ENCODE data around the gene RGS10. TPM values are rescaled to one million over a fixed set of nuclear protein-coding genes. Genes with fewer than 3 reads are reported as not detected.
A peak's percentile ranks its signal among the peaks of the same experiment; 100 is the strongest.

Gene RGS10
- total and polyA plus RNA-seq, 9 of the 15 experiments (the other 6 are each of a cell fraction or from before 2014, with no cell fraction given) = 31.9 to 123 (median 62.1) TPM

- 0 out of 4 replicates have a peak, but pooled peaks of 1 of the 2 experiments have one; percentile 15 for TF ChIP-seq MAZ (CRISPR knock-in tag; conservative IDR thresholded peaks at IDR 0.05 in 1 of 2, IDR thresholded peaks at IDR 0.05 in 1 of 2)
- no peak for TF ChIP-seq TAF15 (IDR thresholded peaks at IDR 0.05; ENCODE audit: low read depth, low read length)
- no peak for TF ChIP-seq ZNF395 (CRISPR knock-in tag; IDR thresholded peaks at IDR 0.05)
- peak; percentile 22 for TF ChIP-seq TAF1 (IDR thresholded peaks at IDR 0.05; ENCODE audit: control insufficient read depth, extremely low read depth, insufficient read depth, low read length, severe bottlenecking)
- peak; percentile 74 for TF ChIP-seq TEAD4 (IDR thresholded peaks at IDR 0.05; ENCODE audit: low read length)
- no peak for TF ChIP-seq TEAD4 (CRISPR knock-in tag; IDR thresholded peaks at IDR 0.05; ENCODE audit: borderline replicate concordance)
- TF ChIP-seq HDAC2 (IDR thresholded peaks at IDR 0.05) = 0 out of 2 replicates have a peak, but pooled peaks have one; percentile 19
- TF ChIP-seq THAP12 (CRISPR knock-in tag; IDR thresholded peaks at IDR 0.05) = no peak
Observed at GRCh38 chr10:119520283-119520682, 22.2 kb downstream of the RGS10 start (continued).
